AG04450 (cell line): Measurements from ENCODE around the gene CHERP. TPM values are rescaled to one million over a fixed set of nuclear protein-coding genes. Genes with fewer than 3 reads are reported as not detected.
A peak's percentile ranks its signal among the peaks of the same experiment; 100 is the strongest.
"Not testable (repeated sequence)": the region's sequence is repeated elsewhere in the genome, so short reads cannot be mapped to it uniquely, and the experiment has no call there.

Experiments used
- CTCF ChIA-PET: fragments of 300-600, 350-600 bp; formaldehyde crosslinking; extraction: SDS; loops from one replicate; lab custom pipeline; 2022; ENCODE audit warnings: antibody characterized with exemption, inconsistent platforms; lab: Charles Lee
- POLR2A ChIA-PET: fragments of 350-600 bp; formaldehyde crosslinking; extraction: SDS; loops from one replicate; lab custom pipeline; 2021; ENCODE audit warnings: antibody characterized with exemption, inconsistent platforms; lab: Yijun Ruan, JAX
- DNase-seq: peaks from one replicate; pipeline ENCODE4 v3.0.0-alpha.2; 2011; ENCODE audit warnings: low read depth, low spot score
- H3K27ac ChIP-seq: one replicate; pipeline ENCODE4 v1.5.1; 2012; ENCODE audit warnings: low read depth, low read length, control low read depth
- H3K27me3 ChIP-seq: one replicate; pipeline ENCODE4 v1.6.0; 2012; ENCODE audit warnings: low read length; ENCODE audit not compliant: control insufficient read depth, insufficient read depth
- H3K4me3 ChIP-seq: 2 replicates; pipeline ENCODE4 v1.5.1; 2011; ENCODE audit warnings: mild to moderate bottlenecking, low read depth, low read length, control low read depth
- H3K9me3 ChIP-seq: 2 replicates; pipeline ENCODE4 v1.5.1; 2012; ENCODE audit warnings: low read length; ENCODE audit not compliant: control insufficient read depth, insufficient read depth
- CTCF ChIP-seq: IDR thresholded peaks from 2 replicates; pipeline ENCODE4 v1.5.1; 2011; ENCODE audit warnings: low read depth, low read length, control low read depth, inconsistent platforms
- polyA plus RNA-seq: library from polyadenylated mRNA; depleted of rRNA; stranded (reverse); fragments of >200 nt; gene quantifications from 2 replicates; pipeline ENCODE4 v1.2.3, GENCODE V29; 2011

Gene CHERP
- polyA plus RNA-seq, 1 experiment: 3.4 TPM

DNA sequence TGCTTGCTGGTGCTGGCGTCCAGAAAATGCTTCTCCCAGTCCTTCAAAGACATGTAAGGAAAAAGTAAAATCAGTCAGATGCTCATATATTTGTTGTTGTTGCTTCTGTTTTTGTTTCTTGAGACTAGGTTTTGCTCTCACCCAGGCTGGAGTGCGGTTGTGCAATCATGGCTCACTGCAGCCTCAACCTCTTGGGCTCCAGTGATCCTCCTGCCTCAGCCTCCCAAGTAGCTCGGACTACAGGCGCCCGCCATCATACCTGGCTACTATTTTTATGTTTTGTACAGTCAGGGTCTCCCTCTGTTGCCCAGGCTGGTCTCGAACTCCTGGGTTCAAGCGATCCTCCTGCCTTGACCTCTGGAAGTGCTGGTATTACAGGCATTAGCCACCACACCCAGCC is 59.5 kb downstream of the CHERP start:
- ChIA-PET CTCF (no interaction called here), POLR2A (no interaction called here)
- Histone ChIP-seq H3K9me3 (no peaks in the 10 kb centered on the region), H3K27ac (no peak overlapping the region), H3K4me3 (no peak overlapping the region), H3K27me3 (no peaks in the 10 kb centered on the region)
- no peak for DNase-seq
- no peak for TF ChIP-seq CTCF

- Histone ChIP-seq H3K27ac (no peak overlapping the region), H3K9me3 (no peaks in the 10 kb centered on the region), H3K27me3 (no peaks in the 10 kb centered on the region), H3K4me3 (no peak overlapping the region)
- no peak for DNase-seq
- POLR2A ChIA-PET: no interaction called here
- no peak for TF ChIP-seq CTCF
- CTCF ChIA-PET: no interaction called here
Observed at GRCh38 chr19:16477311-16477710, 64.9 kb downstream of the CHERP start.

DNA sequence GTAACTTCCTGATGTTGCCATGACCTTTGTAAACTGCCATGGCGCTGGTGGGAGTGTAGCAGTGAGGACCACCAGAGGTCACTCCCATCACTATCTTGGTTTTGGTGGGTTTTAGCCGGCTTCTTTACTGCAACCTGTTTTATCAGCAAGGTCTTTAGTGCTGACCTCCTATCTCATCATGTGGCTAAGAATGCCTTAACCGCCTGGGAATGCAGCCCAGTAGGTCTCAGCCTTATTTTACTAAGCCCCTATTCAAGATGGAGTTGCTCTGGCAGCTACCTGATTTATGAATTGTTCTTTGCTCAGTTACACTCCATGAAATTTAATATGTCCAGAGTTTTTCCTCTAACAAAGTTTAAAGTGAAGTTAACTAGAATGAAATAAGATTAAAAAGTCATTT is 65.8 kb downstream of the CHERP start:
- ChIA-PET CTCF (no interaction called here), POLR2A (no interaction called here)
- H3K4me3 ChIP-seq: no peak overlapping the region
- TF ChIP-seq CTCF: no peak
- DNase-seq: no peak
- H3K9me3 ChIP-seq: no peaks in the 10 kb centered on the region
- H3K27ac ChIP-seq: no peak overlapping the region
- H3K27me3 ChIP-seq: no peaks in the 10 kb centered on the region

DNA sequence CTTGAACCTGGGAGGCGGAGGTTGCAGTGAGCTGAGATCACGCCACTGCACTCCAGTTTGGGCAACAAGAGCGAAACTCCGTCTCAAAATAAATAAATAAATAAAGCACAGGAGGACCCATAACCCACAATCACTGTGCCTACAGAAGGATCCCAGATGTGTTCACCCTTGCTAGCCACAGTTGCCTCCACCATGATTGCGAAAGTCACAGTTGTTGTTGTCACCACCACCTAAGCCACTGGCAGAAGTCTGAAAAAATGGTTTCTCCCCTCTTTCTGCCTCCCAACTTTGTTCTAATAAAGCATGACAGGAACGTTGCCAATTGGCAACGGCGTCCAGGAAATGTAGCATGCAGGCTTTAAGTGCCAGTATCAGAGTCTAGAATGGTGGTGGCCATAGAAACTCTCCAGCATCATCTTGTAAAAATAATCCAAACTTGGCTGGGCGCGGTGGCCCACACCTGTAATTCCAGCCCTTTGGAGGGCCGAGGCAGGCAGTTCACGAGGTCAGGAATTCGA is 68.3 kb downstream of the CHERP start:
- Histone ChIP-seq H3K4me3 (no peak overlapping the region), H3K27ac (no peak overlapping the region), H3K9me3 (no peaks in the 10 kb centered on the region; the same call in 1 of the 2 replicates), H3K27me3 (no peaks in the 10 kb centered on the region)
- CTCF ChIA-PET: no interaction called here
- TF ChIP-seq CTCF: no peak
- POLR2A ChIA-PET: no interaction called here
- DNase-seq: no peak

- POLR2A ChIA-PET: no interaction called here
- Histone ChIP-seq H3K9me3 (no peaks in the 10 kb centered on the region; the same call in 1 of the 2 replicates), H3K4me3 (no peak overlapping the region), H3K27me3 (no peaks in the 10 kb centered on the region), H3K27ac (no peak overlapping the region)
- CTCF ChIA-PET: no interaction called here
- no peak for DNase-seq
- TF ChIP-seq CTCF: no peak
Observed at GRCh38 chr19:16472992-16473391, 69.2 kb downstream of the CHERP start.

- H3K9me3 ChIP-seq, DNase-seq, H3K27me3 ChIP-seq, POLR2A ChIA-PET, CTCF ChIA-PET: not testable (repeated sequence)
- H3K4me3 ChIP-seq: peak overlapping the region; percentile 67
- H3K27ac ChIP-seq: peak overlapping the region; percentile 82
Observed at GRCh38 chr19:16472559-16472899, 69.7 kb downstream of the CHERP start.
